ENCODE measurements around the gene FAM50B.

The FAM50B gene

GRCh38 chr6:3814539-3814938 lies 34.6 kb upstream of the FAM50B start:
- no peak for DNase-seq
- Histone ChIP-seq H3K27me3 (no peaks in the 10 kb centered on the region), H3K9me3 (no peaks in the 10 kb centered on the region), H3K36me3 (no peaks in the 10 kb centered on the region), H3K4me3 (ENCODE audit: low read depth, low read length) (no peak overlapping the region), H3K4me1 (no peaks in the 10 kb centered on the region)
- no peak for TF ChIP-seq CTCF (IDR thresholded peaks at IDR 0.05; ENCODE audit: low read depth, low read length)

- H3K27me3 ChIP-seq, result no peaks in the 10 kb centered on the region; the same call in 1 of the 2 replicates
- no peak for TF ChIP-seq CTCF (IDR thresholded peaks at IDR 0.05; ENCODE audit: low read depth, low read length)
- H3K9me3 ChIP-seq, result no peaks in the 10 kb centered on the region
- DNase-seq, result no peak
- H3K4me3 ChIP-seq (ENCODE audit: low read depth, low read length), result no peak overlapping the region
- no peaks in the 10 kb centered on the region for H3K4me1 ChIP-seq
- H3K36me3 ChIP-seq, result no peaks in the 10 kb centered on the region
Observed at GRCh38 chr6:3816251-3816650, 32.9 kb upstream of the FAM50B start.

GRCh38 chr6:3819161-3820110 lies 29.7 kb upstream of the FAM50B start:
- Histone ChIP-seq H3K4me3 (ENCODE audit: low read depth, low read length) (no peak overlapping the region), H3K9me3 (no peaks in the 10 kb centered on the region), H3K36me3 (no peaks in the 10 kb centered on the region), H3K27me3 (no peaks in the 10 kb centered on the region; the same call in 1 of the 2 replicates), H3K4me1 (no peaks in the 10 kb centered on the region)
- DNase-seq, result no peak
- TF ChIP-seq CTCF (IDR thresholded peaks at IDR 0.05; ENCODE audit: low read depth, low read length), result no peak

- no peak for DNase-seq
- TF ChIP-seq CTCF (IDR thresholded peaks at IDR 0.05; ENCODE audit: low read depth, low read length), result no peak
- no peaks in the 10 kb centered on the region; the same call in 1 of the 2 replicates for H3K27me3 ChIP-seq
- H3K9me3 ChIP-seq, result no peaks in the 10 kb centered on the region
- H3K4me3 ChIP-seq (ENCODE audit: low read depth, low read length), result no peak overlapping the region
- H3K36me3 ChIP-seq, result no peaks in the 10 kb centered on the region
- H3K4me1 ChIP-seq, result no peaks in the 10 kb centered on the region
Observed at GRCh38 chr6:3820563-3820962, 28.6 kb upstream of the FAM50B start.

- no peak overlapping the region for H3K4me3 ChIP-seq (ENCODE audit: low read depth, low read length)
- no peaks in the 10 kb centered on the region for H3K36me3 ChIP-seq
- TF ChIP-seq CTCF (IDR thresholded peaks at IDR 0.05; ENCODE audit: low read depth, low read length), result no peak
- H3K27me3 ChIP-seq, result no peaks in the 10 kb centered on the region; the same call in 1 of the 2 replicates
- H3K9me3 ChIP-seq, result no peaks in the 10 kb centered on the region
- no peaks in the 10 kb centered on the region for H3K4me1 ChIP-seq
- no peak for DNase-seq
Observed at GRCh38 chr6:3822747-3823445, 26.3 kb upstream of the FAM50B start.

Measured in BE2C (cell line).